ENCODE results near the gene CHRM1. TPM values are rescaled to one million over a fixed set of nuclear protein-coding genes. Genes with fewer than 3 reads are reported as not detected.

The CHRM1 gene
- total RNA-seq, 1 experiment from 2014 or later = not detected

Other genes with a start within 250 kb of the CHRM1 start
- 11.6 and 13.8 TPM in 2 replicates for gene UQCC3, start 249.7 kb downstream of the CHRM1 start, total RNA-seq (2022)
- 8.3 and 8.7 TPM in 2 replicates for gene LBHD1, start 249.1 kb downstream of the CHRM1 start, total RNA-seq (2022)
- gene UBXN1, start 242.3 kb downstream of the CHRM1 start, total RNA-seq (2022) = 146 and 153 TPM in 2 replicates
- gene LRRN4CL, start 231.8 kb downstream of the CHRM1 start, total RNA-seq (2022) = 0.42 and 0.81 TPM in 2 replicates
- gene BSCL2, start 213.9 kb downstream of the CHRM1 start, total RNA-seq (2022) = 33.1 and 46.6 TPM in 2 replicates
- gene GNG3, start 213.7 kb downstream of the CHRM1 start, total RNA-seq (2022) = not detected in 2 replicates
- 36.4 and 36.6 TPM in 2 replicates for gene HNRNPUL2, start 193.9 kb downstream of the CHRM1 start, total RNA-seq (2022)
- gene TTC9C, start 192.9 kb downstream of the CHRM1 start, total RNA-seq (2022) = 27.3 and 31.9 TPM in 2 replicates
- gene ZBTB3, start 167.2 kb downstream of the CHRM1 start, total RNA-seq (2022) = 7.1 and 11.6 TPM in 2 replicates
- gene POLR2G, start 159.8 kb downstream of the CHRM1 start, total RNA-seq (2022) = 95.0 and 95.1 TPM in 2 replicates
- gene TAF6L, start 150.0 kb downstream of the CHRM1 start, total RNA-seq (2022) = 11.6 and 12.0 TPM in 2 replicates
- gene TMEM179B, start 134.0 kb downstream of the CHRM1 start, total RNA-seq (2022) = 45.1 and 47.8 TPM in 2 replicates
- 9.6 and 9.9 TPM in 2 replicates for gene TMEM223, start 129.4 kb downstream of the CHRM1 start, total RNA-seq (2022)
- gene NXF1, start 115.9 kb downstream of the CHRM1 start, total RNA-seq (2022) = 47.6 and 53.3 TPM in 2 replicates
- 71.8 and 72.0 TPM in 2 replicates for gene STX5, start 89.3 kb downstream of the CHRM1 start, total RNA-seq (2022)
- not detected in 2 replicates for gene TEX54, start 88.5 kb downstream of the CHRM1 start, total RNA-seq (2022)
- gene WDR74, start 81.8 kb downstream of the CHRM1 start, total RNA-seq (2022) = 91.3 and 115 TPM in 2 replicates
- 838 and 896 TPM in 2 replicates for gene SLC3A2, start 40.5 kb downstream of the CHRM1 start, total RNA-seq (2022)
- gene SLC22A6, start 63.6 kb upstream of the CHRM1 start, total RNA-seq (2022) = not detected in 2 replicates
- gene SLC22A8, start 94.5 kb upstream of the CHRM1 start, total RNA-seq (2022) = not detected in 2 replicates
- gene SLC22A24, start 222.9 kb upstream of the CHRM1 start, total RNA-seq (2022) = not detected in 2 replicates

Measured in MCF 10A (cell line).